AML-193 (cell line): Measurements from ENCODE around the gene PLCL2.

Experiments used
- DNase-seq, 2 experiments: peaks; one replicate each; lab custom pipeline; 2025; lab: John Stamatoyannopoulos, UW

Gene PLCL2

DNA sequence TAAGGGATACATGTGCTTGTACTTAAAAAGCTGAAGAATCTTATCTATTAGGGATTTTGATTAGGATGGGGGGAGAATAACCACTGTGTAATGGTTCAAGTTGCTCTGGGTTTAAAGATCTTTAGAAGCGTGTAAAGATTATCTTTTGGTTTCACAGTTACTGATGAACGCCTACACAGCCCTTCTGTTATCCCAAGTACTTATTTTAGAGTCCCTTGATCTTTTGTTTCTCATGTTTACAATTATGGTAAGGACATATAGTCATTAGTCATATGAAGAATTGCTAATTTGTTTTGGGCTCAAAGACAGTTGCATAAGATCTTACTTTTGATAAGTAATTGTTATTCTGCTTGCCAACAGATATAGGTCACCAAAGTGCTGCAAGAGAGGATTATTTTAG is 160.1 kb downstream of the PLCL2 start:
- DNase-seq, result no peak

DNA sequence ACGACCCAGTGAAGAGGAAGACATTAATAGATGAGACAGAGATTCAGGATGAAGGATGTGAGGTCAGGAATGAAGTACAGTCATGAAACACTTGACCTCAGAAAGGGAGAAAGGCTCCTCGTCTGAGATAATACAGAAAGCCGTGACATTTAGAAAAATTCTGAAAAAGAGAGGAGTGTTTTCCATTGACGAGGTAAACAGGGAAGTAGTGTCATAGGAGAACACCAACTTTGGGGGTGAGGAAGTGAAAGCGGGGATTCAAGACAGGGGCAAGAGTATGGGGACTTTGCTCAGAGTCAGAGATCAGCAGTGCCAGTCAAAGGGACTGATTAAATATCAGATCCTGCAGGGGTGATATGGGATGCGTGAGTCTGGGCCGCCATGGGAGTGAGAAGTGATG is 160.9 kb downstream of the PLCL2 start:
- DNase-seq, result no peak

DNA sequence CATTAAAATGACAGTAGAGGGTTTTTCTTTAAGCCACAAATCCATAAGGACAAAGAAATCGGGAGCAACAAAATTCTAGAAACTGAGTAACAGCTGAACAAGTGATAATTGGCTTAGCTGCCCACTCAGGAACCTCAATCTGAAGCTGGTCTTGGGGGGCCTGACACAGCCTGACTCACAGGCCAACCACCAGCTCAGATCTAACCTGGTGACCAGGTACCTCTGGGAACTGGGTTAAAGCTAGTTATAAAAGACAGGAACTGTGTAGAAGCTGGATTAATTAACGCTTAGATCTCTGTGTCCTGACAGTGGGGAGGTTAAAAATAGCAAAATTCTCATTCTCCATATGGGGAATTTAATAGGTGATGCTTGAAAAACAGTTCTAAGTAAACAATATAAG is 161.9 kb downstream of the PLCL2 start:
- no peak for DNase-seq

DNA sequence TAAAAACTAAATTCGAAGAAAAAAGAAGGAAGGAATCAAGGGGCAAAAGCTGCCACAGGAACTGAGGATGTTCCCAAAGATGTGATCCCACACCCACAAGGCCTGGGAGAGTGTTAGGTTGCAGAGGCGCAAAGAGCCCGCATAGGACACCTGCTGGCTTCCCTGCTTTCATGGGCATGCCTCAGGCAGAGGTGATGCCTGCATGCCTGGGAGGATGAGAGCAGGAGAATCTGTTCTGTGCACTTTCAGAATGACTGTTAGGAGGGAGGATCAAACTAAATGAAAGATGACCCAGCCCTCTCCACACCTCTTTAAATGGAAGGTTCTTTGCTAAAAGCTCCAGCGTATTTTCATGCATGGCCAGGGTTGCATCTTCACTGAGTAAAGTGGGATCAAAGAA is 162.4 kb downstream of the PLCL2 start:
- DNase-seq, result no peak

DNA sequence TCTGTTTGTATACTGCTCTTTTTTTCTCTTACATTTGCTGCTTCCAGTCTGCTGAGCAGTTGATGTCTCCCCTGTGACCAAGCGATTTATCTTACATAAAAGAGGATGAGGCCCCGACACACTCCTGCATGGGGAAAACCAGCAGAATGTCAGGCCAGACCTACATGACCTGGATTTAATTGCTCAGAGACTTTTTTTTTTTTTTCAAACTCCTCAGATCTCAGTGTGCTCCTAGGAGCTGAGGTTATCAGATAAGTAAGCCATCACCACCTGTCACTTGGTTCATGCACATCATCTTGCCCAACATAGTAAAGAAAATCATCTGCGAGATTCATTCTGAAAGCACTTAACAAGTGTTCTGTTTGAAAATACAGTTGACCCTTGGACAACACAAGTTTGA is 163.1 kb downstream of the PLCL2 start:
- no peak for DNase-seq

DNA sequence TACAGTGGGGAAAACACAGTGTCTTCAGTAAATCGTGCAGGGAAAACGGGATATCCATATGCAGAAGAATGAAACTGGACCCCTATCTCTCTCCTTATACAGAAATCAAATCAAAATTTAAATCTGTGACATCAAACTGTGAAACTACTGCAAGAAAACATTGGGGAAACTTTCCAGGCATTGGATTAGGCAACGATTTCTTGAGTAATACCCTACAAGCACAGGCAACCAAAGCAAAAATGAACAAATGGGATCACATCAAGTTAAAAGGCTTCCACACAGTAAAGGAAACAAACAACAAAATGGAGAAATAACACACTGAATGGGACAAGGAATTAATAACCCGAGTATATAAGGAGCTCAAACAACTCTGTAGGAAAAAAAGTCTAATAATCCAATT is 165.3 kb downstream of the PLCL2 start:
- DNase-seq, result no peak

DNA sequence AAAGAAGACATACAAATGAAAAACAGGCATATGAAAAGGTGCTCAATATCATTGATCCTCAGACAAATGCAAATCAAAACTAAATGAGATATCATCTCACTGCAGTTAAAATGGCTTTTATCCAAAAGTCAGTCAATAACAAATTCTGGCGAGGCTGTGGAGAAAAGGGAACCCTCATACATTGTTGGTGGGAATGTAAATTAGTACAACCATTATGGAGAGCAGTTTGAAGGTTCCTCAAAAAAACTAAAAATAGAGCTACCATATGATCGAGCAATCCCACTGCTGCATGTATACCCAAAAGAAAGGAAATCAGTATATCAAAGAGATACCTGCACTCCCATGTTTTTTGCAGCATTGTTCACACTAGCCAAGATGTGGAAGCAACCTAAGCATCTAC is 165.8 kb downstream of the PLCL2 start:
- DNase-seq, result no peak

DNA sequence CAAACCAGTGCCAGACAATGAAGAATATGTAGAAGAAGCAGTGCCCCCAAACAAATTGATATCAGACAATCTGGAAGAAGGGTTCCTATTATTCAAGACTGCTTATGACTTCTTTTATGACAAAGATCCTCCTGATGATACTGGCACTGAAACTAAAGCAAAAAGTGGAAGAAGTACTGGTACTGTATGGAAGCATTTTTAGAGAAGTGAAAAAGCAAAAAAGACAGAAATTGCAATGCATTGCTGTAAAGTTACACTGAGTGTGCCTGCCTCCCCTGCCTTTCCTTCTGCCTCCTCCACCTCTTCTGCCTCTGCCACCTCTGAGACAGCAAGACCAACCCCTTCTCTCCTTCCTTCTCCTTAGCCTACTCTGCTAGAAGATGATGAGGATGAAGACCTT is 167.6 kb downstream of the PLCL2 start:
- DNase-seq, result no peak

DNA sequence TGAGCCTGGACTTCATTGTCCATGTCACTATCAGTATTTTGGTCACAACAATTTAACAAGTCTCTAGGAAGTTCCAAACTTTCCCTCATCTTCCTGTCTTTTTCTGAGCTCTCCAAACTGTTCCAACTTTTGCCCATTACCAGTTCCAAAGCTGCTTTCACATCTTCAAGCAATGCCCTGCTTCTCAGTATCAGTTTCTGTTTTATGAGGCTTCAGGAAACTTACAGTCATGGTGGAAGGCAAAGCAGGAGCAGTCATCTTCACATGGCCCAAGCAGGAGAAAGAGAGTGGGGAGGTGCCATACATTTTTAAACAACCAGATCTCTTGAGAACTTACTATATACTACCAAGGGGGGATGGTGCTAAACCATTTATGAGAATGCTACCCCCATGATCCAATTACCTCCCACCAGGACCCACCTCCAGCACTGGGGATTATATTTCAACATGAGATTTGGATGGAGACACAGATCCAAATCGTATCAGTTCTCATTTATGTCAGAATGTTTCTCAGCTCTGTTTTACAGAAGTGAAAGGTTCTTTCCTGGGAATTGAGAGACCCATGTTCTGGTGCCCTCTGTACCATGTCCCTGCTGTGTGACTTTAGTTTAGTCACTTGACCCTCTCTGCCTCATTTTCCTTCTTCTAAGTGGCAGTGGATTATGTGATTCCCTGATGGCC is 169.7 kb downstream of the PLCL2 start:
- no peak for DNase-seq

DNA sequence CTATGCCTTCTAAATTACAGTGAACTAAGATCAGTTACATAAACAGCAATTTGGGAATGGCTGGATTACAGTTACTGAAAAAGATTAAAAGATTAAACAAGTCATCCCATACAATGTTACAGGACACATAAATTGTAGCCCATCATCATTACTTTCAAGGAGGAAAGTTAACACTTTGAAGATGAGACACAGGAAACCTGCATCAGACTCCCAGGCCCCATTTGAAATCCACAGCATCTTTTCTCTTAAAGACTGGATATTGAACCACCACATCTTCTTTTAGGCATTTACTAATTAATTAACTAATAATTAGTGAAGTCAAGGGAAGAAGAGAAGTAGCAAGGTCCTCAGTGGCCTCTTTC is 170.2 kb downstream of the PLCL2 start:
- DNase-seq, result no peak

DNA sequence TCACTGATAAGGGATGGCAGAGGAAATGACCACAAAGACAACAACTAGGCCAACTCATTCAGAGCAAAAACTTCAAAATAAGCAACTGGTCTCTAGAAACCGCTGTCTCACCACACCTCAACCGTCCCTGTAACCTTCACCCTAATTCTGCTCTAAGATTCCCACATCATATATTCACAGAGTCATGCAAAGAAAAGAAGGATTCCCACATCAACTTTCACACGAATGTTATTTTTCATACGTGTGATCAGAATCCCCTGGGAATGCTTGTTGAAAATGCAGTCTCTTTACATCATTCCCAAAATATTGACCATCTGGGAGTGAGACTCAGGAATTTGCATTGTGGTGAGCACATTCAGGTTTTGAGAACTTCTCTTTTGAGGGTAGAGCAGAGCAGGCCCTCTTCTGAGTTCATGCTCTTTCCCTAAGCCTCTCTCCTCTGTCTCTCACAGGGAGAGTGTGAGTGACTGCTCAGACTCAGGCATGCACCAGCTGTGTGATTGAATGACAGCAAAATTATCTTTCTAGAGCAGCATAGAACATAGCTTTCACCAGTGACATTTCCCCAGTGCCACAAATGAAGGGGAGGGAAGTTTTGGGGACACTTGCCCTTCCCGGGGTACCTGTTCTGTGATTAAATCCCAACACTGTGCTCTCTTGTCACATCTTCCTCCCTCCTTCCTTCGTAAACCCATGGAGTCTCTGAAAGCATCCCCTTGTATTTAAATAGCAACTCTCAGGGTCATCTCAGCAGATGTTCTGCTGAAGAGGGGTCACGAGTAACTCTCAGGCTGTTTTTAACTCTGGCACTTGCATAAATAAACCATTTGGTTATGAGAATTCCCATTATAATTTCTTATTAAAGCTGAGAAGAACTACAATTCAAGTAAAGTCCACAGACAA is 170.9 kb downstream of the PLCL2 start:
- DNase-seq, result no peak

DNA sequence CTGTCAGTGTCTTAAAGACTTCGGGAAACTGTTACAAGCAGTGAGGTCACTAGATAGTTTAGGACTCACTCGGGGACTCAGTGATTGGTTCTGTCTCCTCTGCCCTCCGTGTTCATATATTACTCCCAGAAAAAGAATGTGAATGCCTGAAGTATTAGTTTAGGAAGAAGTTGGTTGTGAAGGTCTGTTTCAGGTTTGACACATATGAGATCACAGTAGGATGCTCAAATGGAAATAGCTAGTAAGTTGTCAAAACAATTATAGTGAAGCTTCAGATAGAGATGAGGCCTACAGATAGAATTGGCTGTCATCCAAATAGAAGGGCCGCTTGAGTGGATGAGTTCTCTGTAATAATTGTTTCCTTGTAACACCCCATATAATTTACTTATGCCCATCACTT is 172.6 kb downstream of the PLCL2 start:
- DNase-seq, result no peak

DNA sequence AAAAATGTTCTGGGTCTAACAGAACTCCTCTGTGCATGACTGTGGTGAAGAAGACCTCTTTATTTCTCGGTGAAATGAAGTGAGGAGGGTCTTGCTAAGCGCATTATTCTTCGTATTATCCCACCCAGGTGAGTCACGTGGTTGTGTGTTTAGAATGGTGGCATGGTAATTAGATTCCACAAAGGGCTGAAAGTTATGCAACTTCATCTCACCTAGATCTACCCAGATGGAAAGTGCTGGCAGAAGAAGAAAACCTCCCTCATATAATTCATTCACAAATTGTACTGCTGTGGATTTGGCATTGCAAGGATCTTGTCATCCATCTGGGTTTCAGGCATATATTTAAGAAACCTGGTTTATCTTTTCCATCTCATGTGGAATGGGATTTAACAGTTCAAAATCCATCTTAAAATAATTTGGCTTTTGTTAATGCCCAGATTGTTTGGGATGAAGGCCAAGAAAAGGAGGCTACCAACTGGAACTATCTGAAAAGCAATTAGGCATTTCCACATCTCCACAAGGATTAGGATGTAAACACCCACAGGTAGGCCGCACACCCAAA is 175.3 kb downstream of the PLCL2 start:
- DNase-seq, result no peak

DNA sequence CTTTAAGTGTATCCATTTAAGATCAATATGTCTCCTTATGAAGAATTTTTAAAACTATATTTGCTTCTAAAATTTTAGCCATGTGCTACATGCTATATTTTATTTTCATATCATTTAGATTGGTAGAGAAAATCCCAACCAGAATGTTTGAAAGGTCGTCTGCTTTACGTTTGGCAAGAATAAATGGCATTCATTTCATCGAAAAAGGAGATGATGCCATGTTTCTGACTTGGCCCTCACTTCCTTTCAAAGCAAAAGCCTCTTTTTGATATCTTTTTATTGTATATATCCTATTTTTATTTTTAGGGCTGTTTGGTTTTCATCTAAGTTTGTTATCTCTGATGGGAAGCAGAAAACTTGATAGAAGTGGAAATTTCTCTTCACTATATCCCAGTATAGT is 176.2 kb downstream of the PLCL2 start:
- no peak for DNase-seq

DNA sequence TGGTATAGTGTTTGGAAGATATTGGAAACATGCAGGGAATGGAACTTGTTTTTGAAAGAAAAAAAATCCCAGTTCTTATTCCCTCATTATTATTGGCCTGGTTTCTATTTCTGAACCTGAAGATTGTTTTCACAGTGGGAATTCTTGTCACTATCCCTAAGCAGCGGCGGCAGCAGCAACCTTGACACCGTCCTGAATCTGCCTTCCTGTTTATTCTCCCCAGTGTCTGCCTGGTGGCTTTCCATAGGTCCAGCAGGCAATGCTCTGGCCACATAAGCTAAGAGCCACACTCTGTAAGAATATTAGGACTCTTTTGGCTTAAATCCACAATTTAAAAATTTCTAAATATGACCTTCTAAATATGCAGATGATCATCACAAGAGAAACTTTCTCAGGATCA is 178.0 kb downstream of the PLCL2 start:
- no peak for DNase-seq

DNA sequence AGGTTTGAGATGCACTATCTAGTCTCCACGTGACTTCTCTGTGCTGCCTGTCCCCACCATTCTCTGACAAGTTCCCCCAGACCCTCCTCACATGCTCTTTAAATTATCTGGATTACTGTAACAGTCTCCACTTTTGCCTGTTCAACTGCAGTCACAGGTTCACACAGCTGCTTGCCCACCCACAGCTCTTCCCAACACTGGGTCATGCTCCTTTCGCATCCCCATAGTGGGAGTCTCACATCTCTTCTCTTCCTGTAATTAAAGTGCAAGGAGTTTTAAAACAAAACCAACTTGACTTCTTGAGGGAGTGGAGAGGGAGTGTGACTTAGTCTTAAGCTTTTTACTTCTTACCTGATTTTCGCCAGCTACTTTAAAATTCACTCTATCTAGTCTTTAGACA is 178.8 kb downstream of the PLCL2 start:
- DNase-seq, result no peak

DNA sequence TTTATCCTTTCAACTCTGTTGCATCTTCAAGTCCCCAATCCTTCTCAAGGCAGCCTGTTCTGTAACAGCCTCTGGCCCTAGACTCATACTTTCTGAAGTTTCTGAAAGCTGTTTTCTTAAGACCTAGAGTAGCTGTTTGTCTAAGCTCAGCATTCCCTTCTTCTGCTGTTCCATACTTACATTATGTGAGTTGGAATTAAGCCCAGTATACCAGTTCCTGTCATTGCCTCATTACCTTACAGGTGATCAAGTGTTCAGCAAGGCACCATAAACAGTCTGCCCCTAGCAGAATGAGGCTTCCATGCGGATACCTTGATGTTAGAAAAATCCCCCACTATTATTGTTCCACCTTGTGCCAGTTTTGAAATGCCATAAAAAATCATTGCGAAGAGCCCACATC is 180.6 kb downstream of the PLCL2 start:
- no peak for DNase-seq

DNA sequence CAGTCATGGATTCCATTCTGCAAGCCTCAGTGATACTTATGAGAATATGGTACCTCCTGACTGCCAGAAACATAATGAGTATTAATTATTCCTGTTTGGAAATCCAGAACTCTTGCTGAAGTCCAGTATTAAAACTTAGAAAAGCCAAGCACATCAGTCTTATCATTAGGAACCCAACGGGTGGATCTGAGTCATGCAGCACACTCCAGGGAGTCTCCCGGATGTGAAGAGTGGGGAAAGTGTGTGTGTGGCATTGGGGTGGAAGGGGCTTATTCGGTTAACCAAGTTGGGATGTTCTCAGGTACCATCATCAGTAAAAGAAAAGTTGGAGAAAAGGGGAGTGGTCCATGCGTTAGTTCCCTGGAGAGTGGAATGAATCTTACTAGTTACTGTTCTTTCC is 181.1 kb downstream of the PLCL2 start:
- no peak for DNase-seq

DNA sequence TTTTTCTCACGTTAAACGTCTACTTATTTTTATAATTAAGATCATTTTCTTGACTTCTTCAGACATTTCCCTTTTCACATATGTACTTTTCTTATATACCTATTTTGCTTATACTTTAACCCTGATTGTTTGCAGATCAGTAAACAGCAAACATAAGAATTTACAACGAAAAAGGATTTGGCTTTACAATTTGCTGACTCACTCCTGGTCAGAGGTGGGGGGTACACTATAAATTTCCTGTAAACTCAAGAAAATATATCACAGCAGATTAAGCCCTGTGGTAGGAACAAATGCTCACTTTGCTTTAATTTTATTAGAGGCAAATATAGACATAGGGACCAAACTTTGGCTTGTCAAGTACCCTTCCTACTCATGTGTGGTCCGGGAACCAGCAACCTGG is 185.0 kb downstream of the PLCL2 start:
- DNase-seq, result no peak

DNA sequence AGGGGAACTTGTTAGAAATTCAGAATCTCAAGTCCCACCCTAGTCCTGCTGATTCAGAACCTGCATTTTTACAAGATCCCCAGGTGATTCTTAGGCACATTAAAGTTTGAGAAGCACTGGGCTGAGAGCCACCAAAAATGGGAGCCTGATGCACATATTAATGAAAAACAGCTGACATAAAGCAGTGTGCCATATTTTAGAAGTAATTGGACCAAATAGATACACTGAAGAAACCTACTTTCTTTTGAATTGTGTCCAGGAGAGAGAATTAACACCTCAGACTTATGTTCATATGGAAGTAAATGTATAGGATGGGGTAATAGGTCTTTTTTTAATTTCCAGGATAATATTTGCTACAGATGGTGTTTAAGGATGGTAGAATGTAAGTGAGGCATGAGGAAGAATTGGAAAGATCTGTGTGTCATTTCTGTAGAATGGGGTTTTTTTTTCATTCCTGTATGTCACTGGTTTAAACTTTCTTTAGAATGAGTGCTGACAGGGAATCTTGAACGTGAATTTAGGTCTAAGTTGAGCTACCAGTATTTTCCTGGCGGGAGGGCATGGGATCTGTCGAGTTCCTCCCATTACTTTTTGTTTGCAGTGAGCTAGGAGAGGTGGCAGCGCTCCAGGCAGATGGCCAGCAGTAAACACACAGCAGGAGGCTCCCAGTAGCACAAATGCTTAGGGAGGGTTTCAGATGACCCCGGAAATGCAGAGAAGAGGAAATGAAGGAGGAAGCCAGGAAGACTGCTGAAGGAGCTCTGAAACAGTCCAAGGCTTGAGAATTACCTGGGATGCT is 185.6 kb downstream of the PLCL2 start:
- DNase-seq, result no peak

DNA sequence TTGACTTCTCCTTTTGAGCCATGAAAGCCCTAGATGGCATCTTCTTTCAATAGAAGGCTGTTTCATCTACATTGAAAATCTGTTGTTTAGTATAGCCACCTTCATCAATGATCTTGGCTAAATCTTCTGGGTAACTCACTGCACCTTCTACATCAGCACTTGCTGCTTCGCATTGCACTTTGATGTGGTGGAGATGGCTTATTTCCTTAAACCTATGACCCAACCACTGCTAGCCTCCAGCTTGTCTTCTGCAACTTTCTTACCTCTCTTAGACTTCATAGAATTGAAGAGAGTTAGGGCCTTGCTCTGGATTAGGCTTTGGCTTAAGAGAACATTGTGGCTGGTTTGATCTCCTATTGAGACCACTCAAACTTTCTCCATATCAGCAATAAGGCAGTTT is 189.8 kb downstream of the PLCL2 start:
- DNase-seq, result no peak

DNA sequence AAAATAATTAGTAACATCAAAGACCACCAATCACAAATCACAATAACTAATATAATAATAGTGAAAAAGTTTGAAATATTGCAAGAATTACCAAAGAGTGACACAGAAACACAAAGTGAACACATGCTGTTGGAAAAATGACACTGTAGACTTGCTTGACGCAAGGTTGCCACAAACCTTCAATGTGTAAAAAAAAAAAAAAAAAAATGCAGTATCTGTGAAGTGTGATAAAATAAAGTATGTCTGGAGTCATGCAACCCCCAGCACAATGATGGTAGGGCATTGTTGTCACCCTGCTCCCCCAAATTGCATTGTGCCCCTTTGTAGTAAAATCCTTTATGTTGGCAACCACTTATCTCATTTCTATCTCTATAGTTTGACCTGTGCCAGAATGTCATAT is 190.6 kb downstream of the PLCL2 start:
- DNase-seq, result no peak

DNA sequence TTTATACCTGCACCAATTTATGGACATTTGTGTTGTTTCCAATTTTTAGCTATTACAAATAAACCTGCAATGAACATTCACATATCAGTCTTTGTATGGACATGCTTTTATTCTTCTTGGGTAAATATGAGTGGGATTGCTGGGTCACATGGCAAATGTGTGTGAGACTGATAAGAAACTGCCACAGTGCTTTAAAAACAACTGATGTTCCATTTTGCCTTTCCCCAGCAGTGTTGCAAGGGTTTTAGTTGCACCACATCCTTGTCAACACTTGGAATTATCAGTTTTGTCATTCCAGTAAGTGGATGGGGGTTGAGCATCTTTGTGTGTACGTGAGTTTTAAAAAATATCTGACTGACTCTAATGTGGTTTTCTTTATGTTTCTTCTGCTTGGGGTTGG is 191.2 kb downstream of the PLCL2 start:
- DNase-seq, result no peak
